Activated naive CD4-positive, alpha-beta T cell treated with anti-CD3 and anti-CD28 coated beads, Interleukin-2, amount 50 U/mL, for 16 hours (primary cell): ENCODE data around the gene FIBCD1.

Experiments
- DNase-seq: peaks from one replicate; pipeline ENCODE4 v3.0.0-alpha.2; 2020

Gene FIBCD1

DNA sequence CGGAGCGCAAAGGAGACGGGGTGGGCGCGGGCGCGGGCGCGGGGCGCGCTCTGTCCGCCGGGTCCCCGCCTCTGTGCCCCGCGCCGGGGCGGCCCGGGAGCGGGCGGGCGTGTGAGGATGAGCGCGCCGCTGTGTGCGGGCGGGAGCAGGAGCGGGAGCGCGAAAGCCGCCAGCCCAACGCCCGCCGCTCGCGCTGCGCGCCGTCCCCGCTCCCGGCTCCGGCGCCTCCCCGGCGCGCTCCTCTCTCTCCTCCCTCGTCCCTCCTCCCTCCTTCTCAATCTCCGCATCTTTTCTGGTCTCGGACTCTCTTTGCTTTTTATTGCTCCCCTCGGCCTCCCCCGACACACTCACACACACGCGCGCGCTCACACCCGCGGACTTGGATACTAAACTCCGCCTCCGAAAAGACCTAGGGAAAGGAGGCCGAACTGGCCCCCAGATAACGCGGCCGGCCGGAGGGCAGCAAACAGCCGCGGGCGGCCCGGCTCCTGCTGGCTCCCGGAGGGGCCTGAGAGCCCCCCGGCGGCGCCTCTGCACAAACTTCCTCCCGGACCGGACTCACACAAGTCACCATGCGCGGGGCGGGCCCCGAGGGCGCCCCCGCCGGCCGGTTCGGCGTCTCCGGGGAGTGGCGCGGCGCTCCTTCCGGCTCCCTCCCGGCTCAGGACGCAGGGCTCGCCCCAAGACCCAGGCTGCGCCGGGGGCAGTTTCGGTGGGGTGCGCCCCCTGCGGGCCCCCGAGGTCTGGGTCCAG, at the start of gene FIBCD1:
Gene FIBCD1 (minus strand): TSS at position 596 of the 753 bp plus-strand sequence. CDS start 640 bp downstream, outside the sequence.
- DNase-seq, result no peak

DNA sequence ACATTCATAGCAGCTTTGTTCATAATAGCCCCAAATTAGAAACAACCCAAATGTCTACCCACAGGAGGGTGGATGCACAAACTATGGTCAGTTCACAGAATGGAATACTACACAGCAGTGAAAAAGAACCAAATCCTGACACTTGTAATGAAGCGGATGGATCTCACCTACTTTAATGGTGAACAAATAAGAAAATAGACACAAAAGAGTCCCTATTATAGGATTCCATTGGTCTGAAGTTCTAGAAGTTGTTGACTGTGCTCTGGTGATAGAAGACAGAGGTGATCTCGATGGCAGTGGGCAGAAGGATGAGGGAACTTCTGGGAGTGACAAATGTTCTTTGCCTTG, 49.3 kb upstream of the FIBCD1 start:
- DNase-seq, result no peak

GRCh38 chr9:130987738-130988399, 48.8 kb upstream of the FIBCD1 start:
- no peak for DNase-seq

DNA sequence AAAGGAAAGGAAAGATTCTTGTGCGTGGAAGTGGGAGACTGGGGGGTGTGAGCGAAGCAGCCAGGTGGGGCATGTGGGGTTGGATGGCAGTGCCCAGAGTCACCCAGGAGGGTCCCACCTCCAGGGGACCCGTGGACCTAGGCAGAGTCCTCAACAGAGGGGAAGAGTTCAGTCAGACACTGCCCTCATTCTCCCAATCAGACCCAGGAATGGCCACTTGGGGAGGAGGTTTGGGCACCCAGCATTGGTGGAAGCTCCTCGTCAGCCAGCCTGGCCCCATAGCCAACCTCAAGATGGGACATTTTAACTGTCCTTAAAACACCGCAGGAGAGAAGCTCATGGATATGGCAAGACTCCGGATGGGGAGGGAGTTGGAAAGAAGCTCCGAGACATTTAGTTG, 48.0 kb upstream of the FIBCD1 start:
- DNase-seq, result no peak

DNA sequence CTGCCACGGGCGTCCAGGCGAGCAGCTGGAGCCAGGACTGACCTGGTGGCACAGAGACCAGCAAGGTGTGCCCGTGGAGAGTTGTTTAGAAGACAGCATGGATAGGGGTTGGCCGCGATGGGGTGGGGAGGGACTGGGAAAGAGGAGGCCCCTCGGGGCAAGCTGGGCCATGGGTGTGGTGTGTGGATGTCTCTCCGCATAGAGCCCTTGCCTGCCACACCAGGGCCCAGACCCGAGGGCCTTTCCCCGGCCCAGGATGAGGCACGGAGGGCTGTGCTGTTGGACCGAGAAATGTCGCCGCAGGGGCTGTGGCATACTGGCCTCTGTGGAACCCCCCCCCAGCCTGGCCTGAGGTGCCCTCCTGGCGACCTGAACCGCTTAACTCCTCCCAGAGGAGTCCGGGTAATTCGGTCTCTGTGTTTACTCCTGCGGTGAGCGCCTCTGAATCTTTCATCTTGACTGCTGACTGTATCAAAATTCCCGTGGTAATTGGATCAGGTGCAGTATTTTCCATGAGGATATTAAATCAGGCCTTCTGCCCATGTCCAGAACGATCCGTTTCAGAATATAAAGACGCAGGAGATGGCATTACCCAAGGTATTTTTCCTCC, 47.4 kb upstream of the FIBCD1 start:
- DNase-seq, result no peak

DNA sequence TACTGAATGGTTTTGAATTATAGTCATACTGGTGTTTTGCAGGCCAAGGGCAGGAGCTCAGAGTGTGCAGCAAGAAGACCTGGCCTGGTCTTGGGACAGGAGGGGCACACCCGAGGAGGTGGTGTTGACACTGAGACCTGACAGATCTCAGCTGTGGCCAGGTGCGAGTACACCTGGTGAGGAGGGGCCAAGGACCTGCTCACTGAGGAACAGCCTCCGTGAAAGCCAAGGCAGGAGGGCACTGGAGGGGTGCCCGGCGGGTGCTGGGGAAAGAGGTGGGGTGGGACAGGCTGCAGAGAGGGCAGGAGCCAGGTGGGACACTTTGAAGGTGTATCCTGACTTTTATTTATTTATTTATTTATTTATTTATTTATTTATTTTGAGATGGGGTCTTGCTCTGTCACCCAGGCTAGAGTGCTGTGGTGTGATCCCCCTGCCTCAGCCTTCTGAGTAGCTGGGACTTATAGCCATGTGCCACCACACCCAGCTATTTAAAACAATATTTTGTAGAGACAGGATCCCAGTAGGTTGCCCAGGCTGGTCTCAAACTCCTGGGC, 46.6 kb upstream of the FIBCD1 start:
- no peak for DNase-seq

GRCh38 chr9:130985029-130985428, 46.0 kb upstream of the FIBCD1 start:
- no peak for DNase-seq

DNA sequence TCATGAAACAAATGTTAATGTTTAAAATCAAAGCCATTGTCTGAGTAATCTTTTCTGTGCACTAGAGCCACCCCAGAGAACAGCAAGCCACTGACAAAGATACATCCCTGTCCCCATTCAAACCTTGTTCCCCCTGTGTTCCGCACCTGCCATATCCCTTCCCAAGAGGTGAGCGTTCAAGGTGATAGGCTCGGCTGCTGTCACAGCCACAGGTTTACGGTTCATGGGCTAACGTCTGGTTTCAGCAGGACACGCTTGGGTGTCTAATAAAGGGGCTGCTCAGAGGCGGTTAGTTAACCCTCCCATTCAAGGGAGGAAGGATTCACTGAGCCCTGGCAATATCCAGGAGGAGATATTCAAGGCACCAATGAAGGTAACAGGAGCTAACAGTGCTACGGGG, 45.5 kb upstream of the FIBCD1 start:
- no peak for DNase-seq

GRCh38 chr9:130983970-130984369, 44.9 kb upstream of the FIBCD1 start:
- DNase-seq, result no peak

DNA sequence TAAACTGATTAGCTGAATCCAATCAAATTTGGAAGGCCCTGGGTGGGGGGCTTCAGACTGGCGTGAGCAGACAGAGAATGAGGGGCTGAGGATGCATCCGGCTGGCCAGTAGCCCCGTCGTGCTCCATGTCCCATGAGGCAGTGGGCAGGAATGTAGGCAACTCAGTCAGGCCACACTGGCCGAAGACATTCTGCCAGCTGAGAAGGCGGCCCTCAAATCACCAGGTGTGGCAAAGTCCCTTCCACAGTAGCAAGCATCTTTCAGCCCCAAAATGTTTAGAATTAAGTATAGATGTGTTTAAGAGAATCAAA, 44.3 kb upstream of the FIBCD1 start:
- no peak for DNase-seq

DNA sequence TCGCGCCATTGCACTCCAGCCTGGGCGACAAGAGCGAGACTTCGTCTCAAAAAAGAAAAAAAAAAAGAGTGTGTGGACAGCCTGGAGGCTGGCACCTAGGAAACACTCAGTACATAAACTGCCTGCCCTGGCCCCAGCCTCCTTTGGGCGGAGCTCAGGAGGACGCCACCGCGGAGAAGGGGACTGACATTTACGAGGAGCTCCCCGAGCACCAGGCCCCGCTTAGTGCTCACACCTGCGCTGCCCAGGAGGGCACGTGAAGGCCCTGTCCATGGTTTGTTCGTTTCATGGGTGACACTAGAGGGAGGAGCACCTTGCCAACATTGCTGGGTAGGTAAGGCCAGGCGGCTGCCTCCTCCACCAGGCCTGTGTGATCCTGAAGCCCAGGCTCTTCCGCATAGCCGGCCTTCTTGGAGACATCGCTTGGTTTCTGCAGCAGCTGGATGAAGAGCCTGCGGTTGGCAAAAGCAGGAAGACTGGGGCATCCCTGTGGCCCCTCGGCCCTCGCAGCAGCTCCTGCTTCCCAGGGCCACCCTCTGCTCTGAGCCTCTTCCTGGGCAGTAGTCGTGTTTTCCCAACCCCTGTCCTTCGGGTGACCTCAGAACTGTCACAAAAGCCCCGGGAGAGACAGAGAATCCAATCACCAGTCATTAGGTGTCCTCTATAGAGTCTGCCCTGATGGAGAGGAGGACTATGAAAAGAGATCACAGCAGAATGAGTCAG, 43.8 kb upstream of the FIBCD1 start:
- DNase-seq, result no peak

- no peak for DNase-seq
Measured at GRCh38 chr9:130981756-130982137, 42.7 kb upstream of the FIBCD1 start.

- no peak for DNase-seq
Measured at GRCh38 chr9:130981002-130981755, 42.1 kb upstream of the FIBCD1 start.

GRCh38 chr9:130980526-130980925, 41.5 kb upstream of the FIBCD1 start:
- DNase-seq, result no peak

- no peak for DNase-seq
Measured at GRCh38 chr9:130979591-130980385, 40.7 kb upstream of the FIBCD1 start.

DNA sequence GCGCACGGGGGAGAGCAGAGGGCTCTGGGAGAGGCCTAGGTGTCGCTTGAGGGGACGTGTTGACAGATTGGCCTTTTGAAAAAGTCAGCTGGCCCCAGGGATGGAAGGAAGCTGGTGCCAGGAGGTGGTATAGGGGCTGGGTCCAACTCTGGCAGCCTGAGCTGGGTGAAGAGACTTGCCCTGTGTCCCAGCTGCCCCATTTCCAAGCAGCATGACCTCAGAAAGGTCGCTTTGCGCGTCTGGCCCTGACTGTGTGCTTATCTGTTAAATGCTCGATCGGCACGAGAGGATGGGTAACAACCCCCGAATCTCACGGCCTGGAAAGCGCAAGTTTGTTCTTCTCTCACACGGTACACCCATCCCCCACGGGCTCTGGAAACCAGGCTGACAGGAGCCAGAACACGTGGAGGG, 38.8 kb upstream of the FIBCD1 start:
- DNase-seq, result no peak

DNA sequence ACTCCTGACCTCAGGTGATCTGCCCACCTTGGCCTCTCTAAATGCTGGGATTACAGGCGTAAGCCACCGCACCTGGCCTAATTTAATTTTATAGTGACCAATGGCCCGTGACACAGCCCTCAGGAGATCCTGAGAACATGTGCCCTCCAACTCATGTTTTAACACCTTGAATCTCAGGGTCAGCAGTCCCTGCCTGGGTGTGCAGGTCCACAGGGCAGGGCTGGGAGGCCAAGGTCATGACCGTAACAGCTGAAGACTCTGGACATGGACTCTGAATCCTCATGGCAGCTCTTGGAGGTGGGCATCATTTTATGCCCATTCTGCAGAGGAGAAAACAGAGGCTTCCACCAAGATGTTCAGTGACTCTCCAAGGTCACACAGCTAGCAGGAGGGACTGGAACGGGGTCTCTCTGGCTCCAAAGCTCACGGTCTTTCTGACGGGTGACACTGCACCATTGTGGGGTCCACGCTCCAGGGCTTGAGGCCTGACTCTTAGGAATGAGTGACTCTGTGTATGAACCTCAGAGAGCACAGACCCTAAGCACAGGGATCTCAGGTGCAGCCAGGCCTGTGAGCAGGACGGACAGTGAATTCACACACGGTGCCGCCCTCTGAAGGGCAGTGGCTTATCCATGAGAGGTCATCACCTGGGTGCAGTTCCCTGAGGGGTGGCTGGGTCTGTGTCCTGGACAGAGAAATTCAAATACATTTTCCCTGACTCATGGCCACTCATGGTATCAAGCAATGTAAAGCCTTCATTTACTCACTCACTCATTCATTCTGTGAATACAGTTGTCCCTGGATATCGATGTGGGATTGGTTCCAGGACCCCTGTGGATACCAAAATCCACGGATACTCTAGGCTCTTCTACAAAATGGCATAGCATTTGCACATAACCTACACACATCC, 37.1 kb upstream of the FIBCD1 start:
- no peak for DNase-seq

- DNase-seq, result no peak
Measured at GRCh38 chr9:130975156-130975555, 36.1 kb upstream of the FIBCD1 start.

DNA sequence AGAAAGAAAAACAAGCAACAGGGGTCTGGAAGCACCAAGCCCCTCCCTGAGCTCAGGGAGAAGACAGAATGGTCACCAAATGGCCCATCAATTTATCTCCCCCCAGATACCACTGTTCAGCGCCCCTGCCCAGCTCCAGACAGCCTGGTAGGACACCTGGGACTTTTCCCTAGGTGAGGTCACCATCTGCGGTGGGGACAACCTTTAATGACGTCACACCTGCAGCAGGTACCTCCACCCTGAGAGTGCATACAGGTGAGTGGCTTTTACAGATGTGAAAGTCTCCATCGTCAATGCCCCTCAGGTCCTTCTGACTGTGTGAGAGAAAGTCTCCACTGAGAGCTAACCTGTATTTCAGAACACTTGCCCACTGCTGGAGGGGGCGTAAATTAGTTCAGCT, 35.6 kb upstream of the FIBCD1 start:
- DNase-seq, result no peak

- DNase-seq, result no peak
Measured at GRCh38 chr9:130973686-130974281, 34.7 kb upstream of the FIBCD1 start.
